ENCODE measurements around the gene CPNE4. TPM values are rescaled to one million over a fixed set of nuclear protein-coding genes. Genes with fewer than 3 reads are reported as not detected.

Gene CPNE4
- total and polyA plus RNA-seq, 9 of the 15 experiments (the other 6 are each of a cell fraction or from before 2014, with no cell fraction given): not detected

DNA sequence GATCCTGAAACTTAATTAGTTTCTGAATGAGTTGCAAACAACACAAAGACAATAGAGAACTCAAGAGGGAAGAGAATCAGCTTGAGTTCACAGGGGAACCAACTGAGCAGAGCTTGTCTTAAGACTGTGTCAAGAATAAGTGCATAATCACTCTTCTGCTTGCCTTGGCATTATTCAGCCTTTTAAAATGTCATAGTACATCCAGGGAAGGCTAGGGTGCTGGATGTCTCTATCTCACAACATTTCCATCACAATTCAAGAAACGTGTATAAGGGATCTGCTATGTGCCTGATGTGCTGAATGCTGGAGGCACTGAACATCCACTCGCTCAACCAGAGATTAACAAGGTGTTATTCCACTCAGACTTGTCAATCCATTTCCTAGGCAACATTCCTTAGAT, 122.6 kb downstream of the CPNE4 start (continued):
- TF ChIP-seq, protein P1, sequence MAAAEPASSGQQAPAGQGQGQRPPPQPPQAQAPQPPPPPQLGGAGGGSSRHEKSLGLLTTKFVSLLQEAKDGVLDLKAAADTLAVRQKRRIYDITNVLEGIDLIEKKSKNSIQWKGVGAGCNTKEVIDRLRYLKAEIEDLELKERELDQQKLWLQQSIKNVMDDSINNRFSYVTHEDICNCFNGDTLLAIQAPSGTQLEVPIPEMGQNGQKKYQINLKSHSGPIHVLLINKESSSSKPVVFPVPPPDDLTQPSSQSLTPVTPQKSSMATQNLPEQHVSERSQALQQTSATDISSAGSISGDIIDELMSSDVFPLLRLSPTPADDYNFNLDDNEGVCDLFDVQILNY (CRISPR knock-in tag; IDR thresholded peaks at IDR 0.05): no peak
- TF ChIP-seq MYNN (IDR thresholded peaks at IDR 0.05) (no peak), MYNN (CRISPR knock-in tag; IDR thresholded peaks at IDR 0.05) (no peak), RBM15 (IDR thresholded peaks at IDR 0.05; ENCODE audit: insufficient read depth, low read length) (no peak), SRSF9 (IDR thresholded peaks at IDR 0.05; ENCODE audit: borderline replicate concordance, low read depth, low read length) (no peak), RBM34 (IDR thresholded peaks at IDR 0.05; ENCODE audit: borderline replicate concordance, insufficient read depth, low read length) (no peak), ELF2 (CRISPR knock-in tag; IDR thresholded peaks at IDR 0.05) (no peak), ESRRB (CRISPR knock-in tag; IDR thresholded peaks at IDR 0.05; ENCODE audit: borderline replicate concordance) (no peak)

DNA sequence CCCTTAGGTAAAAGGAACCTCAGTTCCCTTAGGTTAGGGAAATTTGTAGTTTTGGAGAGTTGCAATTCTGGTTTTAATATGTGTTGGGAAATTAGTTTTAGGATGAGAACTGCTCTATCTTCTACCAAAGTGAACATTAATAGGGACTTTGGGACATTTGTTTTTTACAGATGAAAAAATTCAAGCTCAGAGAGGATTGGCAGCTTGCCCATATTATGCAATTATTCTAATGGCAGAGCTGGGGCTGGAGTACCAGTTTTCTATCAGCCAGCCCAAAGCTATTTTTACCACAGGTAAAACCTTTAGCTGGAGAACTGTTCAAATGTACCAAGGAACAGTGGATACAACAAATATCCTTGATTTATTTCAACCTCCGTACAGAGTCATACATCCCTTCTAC, 127.0 kb downstream of the CPNE4 start:
- H3K27ac ChIP-seq (ENCODE audit: extremely low read depth, low read depth, low read length): no peak overlapping the region
- DNase-seq (ENCODE audit: extremely low read depth in 1 of 4, low spot score in 3 of 4): no peak
- no peaks in the 10 kb centered on the region for H3K4me1 ChIP-seq (replicated peaks in 1 of 2; ENCODE audit: control insufficient read depth in 2 of 2, insufficient read depth in 2 of 2, low read length in 2 of 2)
- no peak for ATAC-seq
- H3K9me3 ChIP-seq (replicated peaks; ENCODE audit: control insufficient read depth, insufficient read depth, low read depth, low read length): no peaks in the 10 kb centered on the region
- H3K4me2 ChIP-seq (ENCODE audit: insufficient read depth, low read length): no peak overlapping the region
- no peaks in the 10 kb centered on the region for H4K20me1 ChIP-seq (replicated peaks; ENCODE audit: control insufficient read depth, insufficient read depth, low read length)
- intact Hi-C loops (cut with micrococcal nuclease): no loop called here
- H3K36me3 ChIP-seq (ENCODE audit: control insufficient read depth, insufficient read depth, low read length): no peaks in the 10 kb centered on the region
- no peak overlapping the region for H3K9ac ChIP-seq (ENCODE audit: insufficient read depth in 1 of 2, low read depth in 2 of 2, low read length in 2 of 2)
- BruUV-seq (replicated peaks): no TSS peak
- WGBS (ENCODE audit: insufficient coverage, low coverage, missing lambda C conversion rate): 0% methylated on average over 1 of the region's 1 CpG
- POLR2A ChIA-PET: no interaction called here
- H3K9me1 ChIP-seq (ENCODE audit: control insufficient read depth, insufficient read depth, low read length): no peaks in the 10 kb centered on the region
- CTCF ChIA-PET (ENCODE audit: low intra/inter-chr PET ratio): no interaction called here
- H3K4me3 ChIP-seq: no peak overlapping the region
- H3K27me3 ChIP-seq (ENCODE audit: control insufficient read depth in 2 of 2, insufficient read depth in 2 of 2, low read length in 2 of 2): no peaks in the 10 kb centered on the region
- no peaks in the 10 kb centered on the region for H3K79me2 ChIP-seq (ENCODE audit: control insufficient read depth, insufficient read depth, low read length)
- no peak for FAIRE-seq
- H2AFZ ChIP-seq (ENCODE audit: low read depth, low read length): no peak overlapping the region
- in situ Hi-C loops (cut with MboI): no loop called here
- TF ChIP-seq, protein P2, sequence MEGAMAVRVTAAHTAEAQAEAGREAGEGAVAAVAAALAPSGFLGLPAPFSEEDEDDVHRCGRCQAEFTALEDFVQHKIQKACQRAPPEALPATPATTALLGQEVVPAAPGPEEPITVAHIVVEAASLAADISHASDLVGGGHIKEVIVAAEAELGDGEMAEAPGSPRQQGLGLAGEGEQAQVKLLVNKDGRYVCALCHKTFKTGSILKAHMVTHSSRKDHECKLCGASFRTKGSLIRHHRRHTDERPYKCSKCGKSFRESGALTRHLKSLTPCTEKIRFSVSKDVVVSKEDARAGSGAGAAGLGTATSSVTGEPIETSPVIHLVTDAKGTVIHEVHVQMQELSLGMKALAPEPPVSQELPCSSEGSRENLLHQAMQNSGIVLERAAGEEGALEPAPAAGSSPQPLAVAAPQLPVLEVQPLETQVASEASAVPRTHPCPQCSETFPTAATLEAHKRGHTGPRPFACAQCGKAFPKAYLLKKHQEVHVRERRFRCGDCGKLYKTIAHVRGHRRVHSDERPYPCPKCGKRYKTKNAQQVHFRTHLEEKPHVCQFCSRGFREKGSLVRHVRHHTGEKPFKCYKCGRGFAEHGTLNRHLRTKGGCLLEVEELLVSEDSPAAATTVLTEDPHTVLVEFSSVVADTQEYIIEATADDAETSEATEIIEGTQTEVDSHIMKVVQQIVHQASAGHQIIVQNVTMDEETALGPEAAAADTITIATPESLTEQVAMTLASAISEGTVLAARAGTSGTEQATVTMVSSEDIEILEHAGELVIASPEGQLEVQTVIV (CRISPR knock-in tag; IDR thresholded peaks at IDR 0.05; ENCODE audit: borderline replicate concordance): no peak
- TF ChIP-seq, protein P3, sequence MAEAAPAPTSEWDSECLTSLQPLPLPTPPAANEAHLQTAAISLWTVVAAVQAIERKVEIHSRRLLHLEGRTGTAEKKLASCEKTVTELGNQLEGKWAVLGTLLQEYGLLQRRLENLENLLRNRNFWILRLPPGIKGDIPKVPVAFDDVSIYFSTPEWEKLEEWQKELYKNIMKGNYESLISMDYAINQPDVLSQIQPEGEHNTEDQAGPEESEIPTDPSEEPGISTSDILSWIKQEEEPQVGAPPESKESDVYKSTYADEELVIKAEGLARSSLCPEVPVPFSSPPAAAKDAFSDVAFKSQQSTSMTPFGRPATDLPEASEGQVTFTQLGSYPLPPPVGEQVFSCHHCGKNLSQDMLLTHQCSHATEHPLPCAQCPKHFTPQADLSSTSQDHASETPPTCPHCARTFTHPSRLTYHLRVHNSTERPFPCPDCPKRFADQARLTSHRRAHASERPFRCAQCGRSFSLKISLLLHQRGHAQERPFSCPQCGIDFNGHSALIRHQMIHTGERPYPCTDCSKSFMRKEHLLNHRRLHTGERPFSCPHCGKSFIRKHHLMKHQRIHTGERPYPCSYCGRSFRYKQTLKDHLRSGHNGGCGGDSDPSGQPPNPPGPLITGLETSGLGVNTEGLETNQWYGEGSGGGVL (CRISPR knock-in tag; IDR thresholded peaks at IDR 0.05): no peak
- no peak for TF ChIP-seq POU5F1 (IDR thresholded peaks at IDR 0.05; ENCODE audit: borderline replicate concordance, low read depth, low read length, partially characterized antibody)
- no peak for TF ChIP-seq HOXB6 (CRISPR knock-in tag; IDR thresholded peaks at IDR 0.05; ENCODE audit: borderline replicate concordance)
- no peak for TF ChIP-seq TAF7 (tag; IDR thresholded peaks at IDR 0.05)

Data from K562 (cell line).